ENCODE results near the gene CCL27.
A peak's percentile ranks its signal among the peaks of the same experiment; 100 is the strongest.

The CCL27 gene

GRCh38 chr9:34656992-34657391 lies 5.5 kb downstream of the CCL27 start:
- no peak overlapping the region for H3K4me3 ChIP-seq (ENCODE audit: low read length)
- no peak for DNase-seq (ENCODE audit: low read depth)
- TF ChIP-seq CTCF (conservative IDR thresholded peaks at IDR 0.05; ENCODE audit: low read length): no peak

GRCh38 chr9:34655394-34655793 lies 7.1 kb downstream of the CCL27 start:
- no peak for TF ChIP-seq CTCF (conservative IDR thresholded peaks at IDR 0.05; ENCODE audit: low read length)
- DNase-seq (ENCODE audit: low read depth): no peak
- H3K4me3 ChIP-seq (ENCODE audit: low read length): no peak overlapping the region

GRCh38 chr9:34654323-34655051 lies 8.0 kb downstream of the CCL27 start:
- H3K4me3 ChIP-seq (ENCODE audit: low read length): peak overlapping the region; percentile 20
- DNase-seq (ENCODE audit: low read depth): peak; percentile 91
- TF ChIP-seq CTCF (conservative IDR thresholded peaks at IDR 0.05; ENCODE audit: low read length): no peak

- TF ChIP-seq CTCF (conservative IDR thresholded peaks at IDR 0.05; ENCODE audit: low read length): no peak
- DNase-seq (ENCODE audit: low read depth): peak; percentile 77
- peak overlapping the region; percentile 69 for H3K4me3 ChIP-seq (ENCODE audit: low read length)
Observed at GRCh38 chr9:34653151-34654072, 9.0 kb downstream of the CCL27 start.

GRCh38 chr9:34652602-34653000 lies 9.9 kb downstream of the CCL27 start:
- peak; percentile 12 for DNase-seq (ENCODE audit: low read depth)
- TF ChIP-seq CTCF (conservative IDR thresholded peaks at IDR 0.05; ENCODE audit: low read length): no peak
- H3K4me3 ChIP-seq (ENCODE audit: low read length): peak overlapping the region; percentile 69

GRCh38 chr9:34651876-34652601 lies 10.4 kb downstream of the CCL27 start, which contains the start of gene IL11RA:
IL11RA (plus strand) TSS chr9:34652185; CDS start chr9:34655218, 3,033 bp downstream.
- H3K4me3 ChIP-seq (ENCODE audit: low read length): peak within 1 kb of the TSS; percentile 69
- TF ChIP-seq CTCF (conservative IDR thresholded peaks at IDR 0.05; ENCODE audit: low read length): no peak
- DNase-seq (ENCODE audit: low read depth): peak; percentile 94

Measured in AG10803 (cell line).